Neuronal stem cell (in vitro differentiated cells): ENCODE data around the gene FHIP1B.

Source experiments
- DNase-seq: peaks from one replicate; pipeline ENCODE4 v3.0.0-alpha.2; 2013; ENCODE audit warnings: low spot score
- H2AFZ ChIP-seq: one replicate; pipeline ENCODE4 v1.6.1; 2013; ENCODE audit warnings: mild to moderate bottlenecking, low read length, inconsistent platforms
- H2AK5ac ChIP-seq: 2 replicates; pipeline ENCODE4 v1.6.1; 2013; ENCODE audit warnings: low read depth, mild to moderate bottlenecking, inconsistent platforms, low read length, moderate library complexity, mixed read lengths
- H2BK120ac ChIP-seq: 2 replicates; pipeline ENCODE4 v1.6.1; 2013; ENCODE audit warnings: low read depth, mild to moderate bottlenecking, inconsistent platforms, low read length, moderate library complexity, mixed read lengths
- H2BK12ac ChIP-seq: one replicate; pipeline ENCODE4 v1.6.1; 2013; ENCODE audit warnings: low read length, inconsistent platforms
- H2BK15ac ChIP-seq: 2 replicates; pipeline ENCODE4 v1.6.1; 2013; ENCODE audit warnings: mild to moderate bottlenecking, low read length, inconsistent platforms, mixed read lengths
- H2BK5ac ChIP-seq: one replicate; pipeline ENCODE4 v1.6.1; 2013; ENCODE audit warnings: inconsistent platforms, mild to moderate bottlenecking, low read length, moderate library complexity
- H3K14ac ChIP-seq: one replicate; pipeline ENCODE4 v1.6.1; 2013; ENCODE audit warnings: low read length, inconsistent platforms
- H3K18ac ChIP-seq: 2 replicates; pipeline ENCODE4 v1.6.1; 2013; ENCODE audit warnings: low read length, inconsistent platforms
- H3K23ac ChIP-seq: 2 replicates; pipeline ENCODE4 v1.6.1; 2013; ENCODE audit warnings: low read depth, mild to moderate bottlenecking, mixed read lengths, low read length, inconsistent platforms; ENCODE audit not compliant: poor library complexity
- H3K27ac ChIP-seq: replicated peaks from 3 replicates; pipeline ENCODE4 v1.5.1; 2013; ENCODE audit warnings: low read length, inconsistent platforms
- H3K27me3 ChIP-seq, 3 experiments: 2 replicates each; pipeline ENCODE4 v1.6.1; 2013; ENCODE audit warnings: low read length in 3 of 3, mild to moderate bottlenecking in 2 of 3, inconsistent platforms in 1 of 3, low read depth in 1 of 3, mixed read lengths in 1 of 3, moderate library complexity in 1 of 3; ENCODE audit not compliant: control insufficient read depth in 3 of 3, insufficient read depth in 3 of 3
- H3K36me3 ChIP-seq, 2 donors: replicated peaks in 1 of 2; 2 replicates each; pipeline ENCODE4 v1.6.1; 2013; ENCODE audit warnings: low read length in 2 of 2; ENCODE audit not compliant: control insufficient read depth in 2 of 2, insufficient read depth in 2 of 2
- H3K4ac ChIP-seq: 2 replicates; pipeline ENCODE4 v1.6.1; 2013; ENCODE audit warnings: inconsistent platforms, mild to moderate bottlenecking, low read length, moderate library complexity
- H3K4me1 ChIP-seq, 2 donors: 1 replicate in 1 of 2; 2 replicates in 1 of 2; pipeline ENCODE4 v1.6.1; 2013; ENCODE audit warnings: low read length in 2 of 2, low read depth in 1 of 2; ENCODE audit not compliant: control insufficient read depth in 2 of 2, insufficient read depth in 1 of 2
- H3K4me2 ChIP-seq: one replicate; pipeline ENCODE4 v1.6.1; 2013; ENCODE audit warnings: mild to moderate bottlenecking, low read length, inconsistent platforms; ENCODE audit not compliant: insufficient read depth, poor library complexity, severe bottlenecking
- H3K4me3 ChIP-seq, 2 donors: 2 replicates each; pipeline ENCODE4 v1.5.1; 2013; ENCODE audit warnings: low read length in 2 of 2, mild to moderate bottlenecking in 2 of 2, inconsistent platforms in 1 of 2, moderate library complexity in 1 of 2
- H3K79me1 ChIP-seq: one replicate; pipeline ENCODE4 v1.6.1; 2013; ENCODE audit warnings: low read depth, mild to moderate bottlenecking, inconsistent platforms, low read length, moderate library complexity
- H3K9ac ChIP-seq: one replicate; pipeline ENCODE4 v1.6.1; 2013; ENCODE audit warnings: mild to moderate bottlenecking, low read depth, low read length, inconsistent platforms; ENCODE audit not compliant: poor library complexity
- H3K9me3 ChIP-seq, 2 donors: replicated peaks in 1 of 2; 2 replicates each; pipeline versions ENCODE3 to v1.6.1; 2013; ENCODE audit warnings: low read length in 2 of 2, mild to moderate bottlenecking in 2 of 2, inconsistent platforms in 1 of 2, low read depth in 1 of 2, mixed read lengths in 1 of 2, moderate library complexity in 1 of 2; ENCODE audit not compliant: control insufficient read depth in 2 of 2, insufficient read depth in 1 of 2
- H4K8ac ChIP-seq: one replicate; pipeline ENCODE4 v1.6.1; 2013; ENCODE audit warnings: low read depth, mild to moderate bottlenecking, inconsistent platforms, low read length, moderate library complexity
- H4K91ac ChIP-seq: one replicate; pipeline ENCODE4 v1.6.1; 2013; ENCODE audit warnings: low read length, low read depth, mild to moderate bottlenecking, inconsistent platforms; ENCODE audit not compliant: poor library complexity
- WGBS, 2 donors: extraction: QIAGEN DNeasy Blood & Tissue Kit; methylation state at CpG; one replicate each; pipeline ENCODE4 v1.1.7; 2013; ENCODE audit warnings: missing lambda C conversion rate in 2 of 2, mixed read lengths in 1 of 2; ENCODE audit not compliant: insufficient read length in 2 of 2, insufficient replicate concordance in 1 of 2; ENCODE audit errors: extremely low coverage in 2 of 2; 5-methylcytosine and 5-hydroxymethylcytosine counted together

Gene FHIP1B

GRCh38 chr11:6170226-6170625, 64.2 kb downstream of the FHIP1B start, which contains the start of gene OR52B2:
OR52B2 (minus strand) TSS chr11:6170326; CDS start chr11:6170326, 0 bp downstream.
- DNase-seq: no peak
- no peak within 1 kb of the TSS for H2AK5ac ChIP-seq
- no peak within 1 kb of the TSS for H2BK120ac ChIP-seq
- no peak within 1 kb of the TSS for H3K9ac ChIP-seq
- no peaks in the 10 kb centered on the region for H3K4me1 ChIP-seq
- H3K4me3 ChIP-seq: no peak within 1 kb of the TSS
- H2BK12ac ChIP-seq: no peak within 1 kb of the TSS
- H2AFZ ChIP-seq: no peak within 1 kb of the TSS
- H3K23ac ChIP-seq: no peak within 1 kb of the TSS
- no peak within 1 kb of the TSS for H2BK15ac ChIP-seq
- no peak within 1 kb of the TSS for H4K8ac ChIP-seq
- H3K18ac ChIP-seq: no peak within 1 kb of the TSS
- no peaks in the 10 kb centered on the region for H3K9me3 ChIP-seq
- no peak within 1 kb of the TSS for H3K4me2 ChIP-seq
- no peak within 1 kb of the TSS for H2BK5ac ChIP-seq
- peaks cover 0 to 9% (median 0%) of the 10 kb centered on the region in 3 experiments for H3K27me3 ChIP-seq
- WGBS, 2 donors: no CpG with 5 or more reads among the region's 1 CpG
- H3K36me3 ChIP-seq: no peaks in the 10 kb centered on the region
- H3K79me1 ChIP-seq: no peaks in the 10 kb centered on the region
- no peak within 1 kb of the TSS for H3K27ac ChIP-seq
- no peak within 1 kb of the TSS for H3K14ac ChIP-seq
- H4K91ac ChIP-seq: no peak within 1 kb of the TSS
- H3K4ac ChIP-seq: no peak within 1 kb of the TSS
